GM18517 (cell line): ENCODE measurements around the gene ERI3.
"Not testable (repeated sequence)": the region's sequence is repeated elsewhere in the genome, so short reads cannot be mapped to it uniquely, and the experiment has no call there.

Experiments
- ATAC-seq: cut with Tn5 transposase; IDR thresholded peaks from one replicate; pipeline ENCODE4 v1.9.1; 2021; ENCODE audit warnings: mild to moderate bottlenecking, moderate library complexity; ENCODE audit not compliant: unreplicated experiment

ERI3 gene

DNA sequence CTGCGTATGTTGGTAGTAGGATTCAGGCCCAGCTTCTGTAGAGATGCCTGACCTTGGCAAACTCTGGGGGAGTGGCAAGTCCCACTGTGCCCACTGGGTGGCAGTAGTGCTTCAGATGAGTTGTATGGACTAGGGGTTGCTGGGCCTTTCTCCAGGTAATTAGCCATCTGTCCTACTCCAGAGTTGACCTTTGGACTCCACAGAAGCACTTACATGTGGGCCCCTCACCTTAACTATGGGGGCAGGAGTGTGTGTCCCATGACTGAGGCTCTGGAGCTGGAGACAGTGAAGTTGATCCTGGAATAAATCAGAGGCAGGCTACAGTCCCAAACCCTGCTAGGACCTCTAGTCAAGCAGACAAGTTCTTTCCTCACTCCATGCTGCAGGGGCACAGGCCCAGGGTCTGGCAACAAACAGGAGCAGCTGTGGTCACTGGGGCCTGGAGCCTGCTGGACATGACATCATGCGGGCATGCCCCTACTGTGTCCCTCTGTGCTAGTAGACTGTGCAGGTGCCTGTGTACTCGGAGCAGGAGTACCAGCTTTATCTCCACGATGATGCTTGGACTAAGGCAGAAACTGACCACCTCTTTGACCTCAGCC is 137.1 kb downstream of the ERI3 start:
- no peak for ATAC-seq

DNA sequence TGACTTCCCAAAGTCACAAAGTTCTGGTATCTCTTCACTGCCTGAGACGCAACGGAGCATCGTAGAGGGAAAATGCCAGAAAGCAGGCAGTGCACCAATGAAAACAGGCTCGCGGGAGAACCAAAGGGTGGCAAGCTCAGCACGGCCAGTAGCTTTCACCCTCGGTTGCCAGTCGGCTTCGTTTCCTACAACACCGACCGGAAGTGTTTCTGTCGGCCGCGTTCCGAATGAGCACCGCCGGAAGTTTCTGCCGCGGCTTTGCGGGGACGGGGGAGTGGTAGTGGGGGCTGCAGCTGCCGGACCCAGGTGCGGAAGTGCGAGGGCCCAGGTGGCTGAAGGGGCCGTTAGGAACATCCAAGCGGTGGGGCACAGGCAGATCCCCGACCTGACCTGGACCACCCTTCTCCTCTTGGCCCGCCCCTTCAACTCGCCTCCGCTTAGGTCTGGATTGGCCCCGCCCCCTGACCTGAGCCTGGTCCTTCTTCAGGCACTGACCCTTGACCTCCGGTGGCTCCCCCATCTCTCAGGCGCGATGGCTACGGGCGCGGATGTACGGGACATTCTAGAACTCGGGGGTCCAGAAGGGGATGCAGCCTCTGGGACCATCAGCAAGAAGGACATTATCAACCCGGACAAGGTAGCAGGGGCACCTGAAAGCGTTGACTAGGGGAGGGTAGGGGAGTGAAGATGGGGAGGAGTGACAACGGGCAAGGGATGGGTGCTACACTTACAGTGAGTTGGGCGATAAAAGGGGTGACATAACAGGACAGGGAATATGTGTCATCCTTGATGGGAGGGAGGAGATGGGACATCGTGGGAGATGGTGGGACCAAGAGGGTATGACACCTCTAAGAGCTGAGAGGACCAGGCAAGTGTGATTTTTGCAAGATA is 141.6 kb downstream of the ERI3 start, which contains the start of gene DMAP1:
TSS of gene DMAP1 (plus strand) at position 250 of the 891 bp plus-strand sequence. CDS start at position 533, 283 bp downstream.
- peak; percentile 67 for ATAC-seq

DNA sequence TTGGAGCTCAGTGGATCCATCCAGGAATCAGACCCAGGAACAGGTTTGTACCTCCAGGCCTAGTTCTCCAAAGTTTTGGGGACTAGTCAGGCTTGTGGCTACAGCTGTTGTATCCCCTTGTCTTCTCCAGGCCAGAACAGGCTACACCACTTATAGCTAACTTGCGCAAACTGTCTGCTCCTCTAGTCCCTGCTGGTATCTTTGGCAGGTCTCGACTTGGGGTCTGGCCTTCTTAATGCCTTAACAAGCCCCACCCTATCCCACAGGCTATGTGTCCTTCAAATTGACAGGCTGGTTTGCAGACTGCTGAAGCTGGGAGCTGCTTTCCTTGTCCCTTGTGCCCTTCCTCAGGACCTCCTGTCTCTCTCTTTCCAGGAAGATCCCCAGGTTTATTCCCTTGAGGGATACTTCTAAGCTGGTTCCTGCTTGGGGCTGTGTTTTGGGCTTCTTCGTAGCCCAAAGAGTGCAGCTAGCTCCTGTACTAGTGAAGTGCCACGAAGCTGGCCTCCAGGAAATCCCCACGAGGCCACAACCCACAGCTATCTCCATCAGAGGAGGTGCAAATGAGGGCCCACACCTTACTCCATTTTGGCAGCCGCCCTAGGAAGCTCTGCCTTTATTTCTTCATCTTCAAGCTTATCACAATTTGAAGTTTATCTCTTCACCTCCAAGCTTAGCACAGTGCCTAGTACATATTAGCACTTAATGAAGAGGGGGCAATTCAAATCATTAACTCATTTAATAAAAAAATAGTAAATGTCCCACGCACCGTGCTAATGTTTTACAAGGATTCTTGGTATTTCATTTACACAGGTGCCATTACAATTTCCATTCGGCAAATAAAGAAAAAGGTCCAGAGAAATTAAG is 142.5 kb downstream of the ERI3 start:
- no peak for ATAC-seq

DNA sequence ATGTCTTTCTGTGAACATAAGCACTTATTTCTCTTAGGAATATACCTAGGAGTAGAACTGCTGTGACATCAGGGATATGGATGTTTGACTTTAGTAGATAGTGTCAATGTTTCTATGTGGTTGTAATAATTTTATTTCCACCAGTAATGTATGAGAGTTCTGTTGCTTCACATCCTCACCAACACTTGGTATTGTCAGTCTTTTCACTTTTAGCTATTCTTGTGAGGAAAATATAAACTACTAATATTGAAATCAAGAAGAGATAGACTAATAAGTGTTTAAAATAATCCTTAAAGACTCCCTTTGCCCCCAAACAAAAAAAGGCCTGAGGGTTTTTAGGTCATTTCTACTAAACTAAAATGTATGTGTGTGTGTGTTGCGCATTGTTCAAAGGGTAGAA is 144.5 kb downstream of the ERI3 start:
- ATAC-seq: no peak

DNA sequence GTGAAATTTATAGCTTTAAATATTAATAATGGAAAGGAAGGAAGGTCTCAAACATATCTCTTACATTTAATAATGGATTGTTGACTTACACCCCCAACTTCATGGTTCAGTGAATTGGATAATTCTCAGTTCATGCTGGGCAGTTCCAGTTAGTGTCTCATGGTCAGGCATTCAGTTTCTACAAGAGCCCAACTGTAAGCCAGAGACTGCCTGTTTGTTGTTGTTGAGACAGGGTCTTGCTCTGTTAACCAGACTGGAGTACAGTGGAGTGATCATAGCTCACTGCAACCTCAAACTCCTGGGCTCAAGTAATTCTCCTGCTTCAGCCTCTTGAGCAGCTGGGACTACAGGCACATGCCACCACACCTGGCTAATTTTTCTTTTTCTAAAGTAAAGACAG is 146.8 kb downstream of the ERI3 start:
- no peak for ATAC-seq

DNA sequence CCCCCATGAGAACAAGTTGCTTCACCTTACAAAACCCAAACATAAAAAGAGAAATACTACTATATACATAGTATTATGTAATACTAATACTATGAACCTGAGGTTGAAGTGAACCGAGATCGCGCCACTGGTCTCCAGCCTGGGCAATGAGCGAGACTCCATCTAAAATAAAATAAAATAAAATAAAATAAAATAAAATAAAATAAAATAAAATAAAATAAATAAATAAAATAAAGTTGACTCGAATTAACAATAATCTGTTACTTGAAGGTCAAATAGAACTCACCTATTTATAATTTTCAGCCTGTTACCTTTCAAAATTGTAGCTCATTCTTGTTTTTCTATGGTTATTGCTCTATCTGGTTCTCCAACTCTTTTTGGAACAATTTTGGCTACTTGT is 148.5 kb downstream of the ERI3 start:
- ATAC-seq: not testable (repeated sequence)

DNA sequence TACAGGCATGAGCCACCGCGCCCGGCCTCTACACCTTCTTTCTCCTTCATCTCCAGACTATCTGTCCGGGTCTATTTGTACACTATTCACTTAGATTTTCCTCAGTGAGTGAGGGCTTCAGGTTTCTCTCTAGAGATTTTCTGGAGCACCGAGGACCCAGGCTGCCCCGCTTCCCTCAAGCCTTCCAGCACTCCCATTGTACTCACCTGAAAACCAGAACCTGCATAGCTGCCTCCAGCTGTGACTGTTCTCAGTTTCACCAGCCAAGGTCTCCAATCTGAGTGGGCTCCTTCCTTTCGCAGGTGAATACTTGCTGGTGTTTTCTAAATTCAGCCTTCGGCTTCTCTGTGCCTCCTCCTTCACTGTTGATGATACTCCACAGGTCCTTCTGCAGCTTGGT is 154.7 kb downstream of the ERI3 start:
- ATAC-seq: no peak

DNA sequence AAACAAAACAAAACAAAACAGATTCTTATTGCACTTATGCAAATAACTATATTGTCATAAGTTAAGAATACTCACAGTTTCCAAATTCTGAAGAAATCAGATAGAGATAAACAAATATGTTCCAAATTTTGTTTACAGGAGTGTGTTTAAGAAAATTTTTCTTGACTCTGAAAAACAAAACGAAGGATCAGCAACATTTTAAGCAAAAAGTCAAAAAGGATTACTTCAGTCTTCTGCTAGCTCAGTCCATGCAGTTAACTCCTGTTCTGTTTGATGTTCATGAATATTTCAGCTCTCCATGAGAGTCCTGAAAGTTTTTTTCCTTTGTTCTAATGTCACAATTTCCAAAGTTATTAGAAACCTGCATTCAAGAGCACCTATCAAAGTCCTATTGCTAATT is 180.4 kb downstream of the ERI3 start:
- no peak for ATAC-seq
